ENCODE data around the gene FGFR1OP2.
"Not testable (repeated sequence)": the region's sequence is repeated elsewhere in the genome, so short reads cannot be mapped to it uniquely, and the experiment has no call there.

FGFR1OP2 gene

DNA sequence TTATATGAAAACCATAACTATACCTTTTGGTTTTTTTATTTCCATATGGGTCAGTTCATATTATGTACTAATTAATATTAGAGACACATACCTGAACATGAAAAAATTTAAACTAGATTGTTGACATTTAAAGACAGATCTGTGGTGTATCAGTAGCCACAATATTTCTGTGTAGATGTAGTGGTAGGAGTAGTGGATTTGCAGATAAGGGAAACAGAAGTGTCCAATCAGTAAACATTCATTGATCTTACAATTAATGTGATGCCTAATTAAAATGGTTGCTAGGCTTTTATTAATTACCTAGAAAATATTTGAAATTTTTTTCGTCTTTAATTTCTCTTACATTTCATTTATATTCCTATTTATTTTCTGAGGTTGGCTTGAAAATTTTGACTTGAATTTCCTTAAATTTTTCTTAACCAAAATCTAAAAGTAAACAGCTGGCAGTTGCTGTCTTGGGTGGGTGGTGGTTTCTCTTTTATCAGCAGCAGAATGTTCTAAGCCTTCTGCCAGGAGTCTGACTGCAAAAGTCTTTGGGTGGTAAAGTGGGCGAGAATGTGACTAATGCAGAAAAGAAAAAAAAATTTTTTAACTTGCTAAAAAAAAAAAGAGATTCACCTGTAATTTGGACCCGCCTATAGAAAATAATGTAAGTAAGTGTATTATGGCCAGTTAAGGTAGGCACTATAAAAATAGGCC lies 2.4 kb downstream of the FGFR1OP2 start:
- TF ChIP-seq, protein P1, sequence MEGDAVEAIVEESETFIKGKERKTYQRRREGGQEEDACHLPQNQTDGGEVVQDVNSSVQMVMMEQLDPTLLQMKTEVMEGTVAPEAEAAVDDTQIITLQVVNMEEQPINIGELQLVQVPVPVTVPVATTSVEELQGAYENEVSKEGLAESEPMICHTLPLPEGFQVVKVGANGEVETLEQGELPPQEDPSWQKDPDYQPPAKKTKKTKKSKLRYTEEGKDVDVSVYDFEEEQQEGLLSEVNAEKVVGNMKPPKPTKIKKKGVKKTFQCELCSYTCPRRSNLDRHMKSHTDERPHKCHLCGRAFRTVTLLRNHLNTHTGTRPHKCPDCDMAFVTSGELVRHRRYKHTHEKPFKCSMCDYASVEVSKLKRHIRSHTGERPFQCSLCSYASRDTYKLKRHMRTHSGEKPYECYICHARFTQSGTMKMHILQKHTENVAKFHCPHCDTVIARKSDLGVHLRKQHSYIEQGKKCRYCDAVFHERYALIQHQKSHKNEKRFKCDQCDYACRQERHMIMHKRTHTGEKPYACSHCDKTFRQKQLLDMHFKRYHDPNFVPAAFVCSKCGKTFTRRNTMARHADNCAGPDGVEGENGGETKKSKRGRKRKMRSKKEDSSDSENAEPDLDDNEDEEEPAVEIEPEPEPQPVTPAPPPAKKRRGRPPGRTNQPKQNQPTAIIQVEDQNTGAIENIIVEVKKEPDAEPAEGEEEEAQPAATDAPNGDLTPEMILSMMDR (IDR thresholded peaks at IDR 0.05; ENCODE audit: low read depth, low read length, missing control alignments): no peak
- in situ Hi-C loops (cut with HindIII; ENCODE audit: low sequenced_read_pairs): no loop called here
- no peak overlapping the region for H3K4me3 ChIP-seq (ENCODE audit: low read depth, low read length)
- DNase-seq (ENCODE audit: low read depth): no peak

DNA sequence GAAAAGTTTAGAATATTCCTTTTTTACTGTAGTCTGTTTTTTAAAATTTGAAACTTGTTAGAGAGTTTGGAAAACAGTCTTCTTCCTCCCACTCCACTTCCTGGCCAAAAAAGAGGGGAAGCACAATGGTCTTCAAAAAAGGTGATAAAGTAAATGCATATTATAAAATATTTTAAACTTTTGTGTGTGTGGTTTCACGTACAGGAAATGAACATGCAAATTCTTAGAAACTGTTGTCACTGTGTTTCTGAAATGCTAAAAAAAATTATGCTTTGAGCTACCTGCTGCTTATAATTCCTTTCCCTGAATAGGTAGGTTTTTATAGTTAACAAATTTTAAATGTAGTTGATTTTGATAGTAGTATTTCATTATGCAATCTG lies 2.9 kb downstream of the FGFR1OP2 start:
- no peak for DNase-seq (ENCODE audit: low read depth)
- TF ChIP-seq, protein P1 (IDR thresholded peaks at IDR 0.05; ENCODE audit: low read depth, low read length, missing control alignments): no peak
- in situ Hi-C loops (cut with HindIII; ENCODE audit: low sequenced_read_pairs): no loop called here
- H3K4me3 ChIP-seq (ENCODE audit: low read depth, low read length): no peak overlapping the region

DNA sequence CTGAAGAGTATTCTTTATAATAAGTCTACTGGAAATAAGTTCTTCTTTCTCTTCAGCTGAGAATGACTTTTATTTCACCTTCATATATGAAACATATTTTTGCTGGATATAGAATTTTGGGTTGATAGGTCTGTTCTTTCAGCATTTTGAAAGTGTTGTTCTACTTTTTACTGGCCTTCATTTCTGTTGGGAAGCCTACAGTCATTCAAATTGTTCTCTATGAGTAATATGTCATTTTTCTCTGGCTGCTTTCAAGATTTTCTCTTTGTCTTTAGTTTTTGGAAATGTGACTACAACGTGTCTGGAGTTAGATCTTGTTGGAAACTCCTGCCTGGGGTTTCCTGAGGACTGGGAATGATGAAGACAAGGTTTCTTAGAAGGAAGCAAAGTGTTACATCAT lies 10.0 kb downstream of the FGFR1OP2 start:
- in situ Hi-C loops (cut with HindIII; ENCODE audit: low sequenced_read_pairs): no loop called here
- DNase-seq (ENCODE audit: low read depth): no peak

DNA sequence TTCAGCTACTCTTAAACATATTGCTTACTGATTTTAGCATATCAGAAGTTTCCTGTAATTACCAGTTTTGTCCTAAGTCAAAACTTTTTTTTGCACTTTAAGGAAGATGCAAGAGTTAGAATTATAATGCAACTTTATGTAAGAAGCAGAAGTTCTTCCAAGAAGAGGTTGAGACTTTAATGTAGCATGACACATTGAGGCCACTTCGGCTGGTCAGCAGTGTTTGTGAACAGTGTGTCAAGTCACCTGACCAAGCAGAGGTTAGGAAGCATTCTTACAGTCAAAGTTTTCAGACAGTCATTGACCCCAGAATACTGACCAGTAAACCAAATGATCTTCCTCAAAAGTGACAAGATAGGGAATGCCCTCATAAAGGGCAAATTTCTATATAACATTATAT lies 15.2 kb downstream of the FGFR1OP2 start:
- DNase-seq (ENCODE audit: low read depth): no peak
- no peak overlapping the region for H3K4me3 ChIP-seq (ENCODE audit: low read depth, low read length)
- in situ Hi-C loops (cut with HindIII; ENCODE audit: low sequenced_read_pairs): no loop called here
- TF ChIP-seq, protein P1 (IDR thresholded peaks at IDR 0.05; ENCODE audit: low read depth, low read length, missing control alignments): no peak

More for the DNA sequence above, 10.0 kb downstream of the FGFR1OP2 start:
- no peak overlapping the region for H3K4me3 ChIP-seq (ENCODE audit: low read depth, low read length)
- TF ChIP-seq, protein P1 (IDR thresholded peaks at IDR 0.05; ENCODE audit: low read depth, low read length, missing control alignments): no peak

DNA sequence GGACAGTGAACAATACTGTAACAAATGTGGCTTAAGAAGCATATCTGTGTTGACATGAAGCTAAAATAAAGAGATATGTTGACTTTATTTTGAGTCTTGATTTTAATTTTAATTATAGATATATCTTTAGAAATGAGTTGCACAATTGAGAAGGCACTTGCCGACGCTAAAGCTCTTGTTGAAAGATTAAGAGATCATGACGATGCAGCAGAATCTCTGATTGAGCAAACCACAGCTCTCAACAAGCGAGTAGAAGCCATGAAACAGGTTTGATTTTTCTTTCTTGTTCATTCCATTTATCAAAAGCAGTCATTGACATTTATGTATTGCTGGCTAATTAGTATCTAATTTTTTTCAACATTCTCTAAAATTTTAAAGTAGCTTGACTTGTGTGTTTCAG lies 15.8 kb downstream of the FGFR1OP2 start:
- no peak for DNase-seq (ENCODE audit: low read depth)
- TF ChIP-seq, protein P1 (IDR thresholded peaks at IDR 0.05; ENCODE audit: low read depth, low read length, missing control alignments): no peak
- no peak overlapping the region for H3K4me3 ChIP-seq (ENCODE audit: low read depth, low read length)
- in situ Hi-C loops (cut with HindIII; ENCODE audit: low sequenced_read_pairs): no loop called here

DNA sequence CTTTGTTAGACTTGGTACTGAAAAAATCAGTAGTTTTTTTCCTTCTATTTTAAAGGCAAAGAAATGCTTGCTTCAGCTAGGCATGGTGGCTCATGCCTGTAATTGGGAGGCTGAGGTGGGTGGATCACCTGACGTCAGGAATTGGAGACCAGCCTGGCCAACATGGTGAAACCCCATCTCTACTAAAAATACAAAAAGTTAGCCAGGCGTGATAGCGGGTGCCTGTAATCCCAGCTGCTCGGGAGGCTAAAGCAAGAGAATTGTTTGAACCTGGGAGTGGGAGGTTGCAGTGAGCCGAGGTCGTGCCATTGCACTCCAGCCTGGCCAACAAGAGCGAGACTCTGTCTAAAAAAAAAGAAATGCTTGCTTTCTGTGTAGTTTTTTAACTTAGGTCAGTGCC lies 23.1 kb downstream of the FGFR1OP2 start:
- H3K4me3 ChIP-seq (ENCODE audit: low read depth, low read length); DNase-seq (ENCODE audit: low read depth); in situ Hi-C loops (cut with HindIII; ENCODE audit: low sequenced_read_pairs): not testable (repeated sequence)

DNA sequence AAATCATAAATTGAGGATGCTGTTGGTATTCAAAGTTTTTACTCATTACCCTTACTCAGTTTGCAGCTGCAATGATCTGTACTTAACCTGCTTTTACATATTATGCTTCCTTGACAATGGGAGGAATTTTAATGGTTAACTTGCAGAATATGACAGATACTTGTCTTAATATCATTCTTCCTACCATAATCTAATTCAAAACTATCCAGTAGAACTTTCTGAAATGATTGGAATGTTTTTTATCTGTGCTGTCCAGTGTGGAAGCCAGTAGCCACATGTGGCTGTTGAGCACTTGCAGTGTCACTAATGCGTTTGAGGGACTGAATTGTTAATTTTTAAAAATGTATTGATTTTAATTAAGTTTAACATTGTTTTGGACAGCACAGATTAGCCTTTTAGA lies 23.5 kb downstream of the FGFR1OP2 start:
- TF ChIP-seq, protein P1 (IDR thresholded peaks at IDR 0.05; ENCODE audit: low read depth, low read length, missing control alignments): no peak

More for the DNA sequence above, 23.5 kb downstream of the FGFR1OP2 start:
- H3K4me3 ChIP-seq (ENCODE audit: low read depth, low read length): no peak overlapping the region
- in situ Hi-C loops (cut with HindIII; ENCODE audit: low sequenced_read_pairs): no loop called here
- no peak for DNase-seq (ENCODE audit: low read depth)
